Glutamatergic neuron (in vitro differentiated cells): ENCODE data around the gene JPH3. TPM values are rescaled to one million over a fixed set of nuclear protein-coding genes. Genes with fewer than 3 reads are reported as not detected.

Experiments used
- DNase-seq: peaks from one replicate; pipeline ENCODE4 v3.0.0; 2022
- H3K27ac Mint-ChIP-seq: one replicate; pipeline ENCODE4 v1.8.0; 2020; ENCODE audit warnings: mild to moderate bottlenecking, mixed read lengths, inconsistent platforms; ENCODE audit not compliant: unreplicated experiment
- H3K27me3 Mint-ChIP-seq: one replicate; pipeline ENCODE4 v1.8.0; 2020; ENCODE audit warnings: mild to moderate bottlenecking, moderate library complexity, mixed read lengths, inconsistent platforms; ENCODE audit not compliant: unreplicated experiment
- H3K36me3 Mint-ChIP-seq: one replicate; pipeline ENCODE4 v1.8.0; 2020; ENCODE audit warnings: mild to moderate bottlenecking, mixed read lengths, inconsistent platforms; ENCODE audit not compliant: unreplicated experiment
- H3K4me1 Mint-ChIP-seq: one replicate; pipeline ENCODE4 v1.8.0; 2020; ENCODE audit warnings: mild to moderate bottlenecking, low read depth, mixed read lengths, inconsistent platforms; ENCODE audit not compliant: unreplicated experiment
- H3K4me3 Mint-ChIP-seq: one replicate; pipeline ENCODE4 v1.8.0; 2020; ENCODE audit warnings: mild to moderate bottlenecking, mixed read lengths, inconsistent platforms; ENCODE audit not compliant: unreplicated experiment
- H3K9me3 Mint-ChIP-seq: one replicate; pipeline ENCODE4 v1.8.0; 2020; ENCODE audit warnings: mild to moderate bottlenecking, moderate library complexity, mixed read lengths, inconsistent platforms; ENCODE audit not compliant: unreplicated experiment
- CTCF ChIP-seq: fragments of 200-600 bp; sonication (generic); IDR thresholded peaks from one replicate; pipeline ENCODE4 v1.5.0; 2021; ENCODE audit not compliant: partially characterized antibody, unreplicated experiment
- total RNA-seq: library from RNA; stranded (reverse); fragmentation: NEBNext Ultra II Directional; extraction: Animal tissue kit (Norgen Biotek cat#: 25700); gene quantifications from one replicate; pipeline ENCODE4 v1.2.1, GENCODE V29; 2021; ENCODE audit not compliant: unreplicated experiment

The JPH3 gene
- total RNA-seq, 1 donor from 2014 or later: 10.5 TPM

- H3K4me1 Mint-ChIP-seq: peaks cover 8% of the 10 kb centered on the region
- H3K27me3 Mint-ChIP-seq: peaks cover 4% of the 10 kb centered on the region
- DNase-seq: no peak
- H3K9me3 Mint-ChIP-seq: peaks cover 5% of the 10 kb centered on the region
- H3K36me3 Mint-ChIP-seq: no peaks in the 10 kb centered on the region
- no peak for TF ChIP-seq CTCF
- no peak overlapping the region for H3K27ac Mint-ChIP-seq
- no peak overlapping the region for H3K4me3 Mint-ChIP-seq
Observed at GRCh38 chr16:87662254-87663204, 60.2 kb downstream of the JPH3 start.

- Mint-ChIP-seq H3K27ac (no peak overlapping the region), H3K9me3 (peaks cover 5% of the 10 kb centered on the region), H3K27me3 (peaks cover 5% of the 10 kb centered on the region), H3K4me1 (peaks cover 6% of the 10 kb centered on the region), H3K36me3 (no peaks in the 10 kb centered on the region), H3K4me3 (no peak overlapping the region)
- no peak for DNase-seq
- no peak for TF ChIP-seq CTCF
Observed at GRCh38 chr16:87664792-87665191, 62.5 kb downstream of the JPH3 start.

- no peak for TF ChIP-seq CTCF
- H3K27me3 Mint-ChIP-seq: peaks cover 5% of the 10 kb centered on the region
- no peaks in the 10 kb centered on the region for H3K36me3 Mint-ChIP-seq
- H3K4me1 Mint-ChIP-seq: peaks cover 4% of the 10 kb centered on the region
- no peak overlapping the region for H3K27ac Mint-ChIP-seq
- H3K4me3 Mint-ChIP-seq: no peak overlapping the region
- DNase-seq: no peak
- H3K9me3 Mint-ChIP-seq: peaks cover 5% of the 10 kb centered on the region
Observed at GRCh38 chr16:87665193-87665592, 62.9 kb downstream of the JPH3 start.

GRCh38 chr16:87666919-87667318 lies 64.6 kb downstream of the JPH3 start:
- Mint-ChIP-seq H3K4me1 (no peaks in the 10 kb centered on the region), H3K9me3 (peaks cover 5% of the 10 kb centered on the region), H3K27me3 (peaks cover 5% of the 10 kb centered on the region), H3K36me3 (no peaks in the 10 kb centered on the region), H3K4me3 (no peak overlapping the region), H3K27ac (no peak overlapping the region)
- DNase-seq: no peak
- TF ChIP-seq CTCF: no peak

GRCh38 chr16:87667443-87667842 lies 65.1 kb downstream of the JPH3 start:
- Mint-ChIP-seq H3K9me3 (peaks cover 5% of the 10 kb centered on the region), H3K4me3 (no peak overlapping the region), H3K4me1 (no peaks in the 10 kb centered on the region), H3K36me3 (no peaks in the 10 kb centered on the region), H3K27ac (no peak overlapping the region), H3K27me3 (peaks cover 5% of the 10 kb centered on the region)
- no peak for DNase-seq
- TF ChIP-seq CTCF: no peak
